LNCAP (cell line): ENCODE results near the gene AIM2.

ENCODE experiments used
- TF ChIP-seq, protein P1 (sequence below): fragments of 450-650 bp; IDR thresholded peaks from 2 replicates; pipeline ENCODE4 v1.5.1; 2017; ENCODE audit warnings: mild to moderate bottlenecking

The AIM2 gene, protein sequence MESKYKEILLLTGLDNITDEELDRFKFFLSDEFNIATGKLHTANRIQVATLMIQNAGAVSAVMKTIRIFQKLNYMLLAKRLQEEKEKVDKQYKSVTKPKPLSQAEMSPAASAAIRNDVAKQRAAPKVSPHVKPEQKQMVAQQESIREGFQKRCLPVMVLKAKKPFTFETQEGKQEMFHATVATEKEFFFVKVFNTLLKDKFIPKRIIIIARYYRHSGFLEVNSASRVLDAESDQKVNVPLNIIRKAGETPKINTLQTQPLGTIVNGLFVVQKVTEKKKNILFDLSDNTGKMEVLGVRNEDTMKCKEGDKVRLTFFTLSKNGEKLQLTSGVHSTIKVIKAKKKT

GRCh38 chr1:159076438-159077119, at the start of gene AIM2:
Gene AIM2, minus strand, starts transcription at chr1:159076766. Its CDS starts 3,267 bp downstream, at chr1:159073499.
- TF ChIP-seq, protein P1, sequence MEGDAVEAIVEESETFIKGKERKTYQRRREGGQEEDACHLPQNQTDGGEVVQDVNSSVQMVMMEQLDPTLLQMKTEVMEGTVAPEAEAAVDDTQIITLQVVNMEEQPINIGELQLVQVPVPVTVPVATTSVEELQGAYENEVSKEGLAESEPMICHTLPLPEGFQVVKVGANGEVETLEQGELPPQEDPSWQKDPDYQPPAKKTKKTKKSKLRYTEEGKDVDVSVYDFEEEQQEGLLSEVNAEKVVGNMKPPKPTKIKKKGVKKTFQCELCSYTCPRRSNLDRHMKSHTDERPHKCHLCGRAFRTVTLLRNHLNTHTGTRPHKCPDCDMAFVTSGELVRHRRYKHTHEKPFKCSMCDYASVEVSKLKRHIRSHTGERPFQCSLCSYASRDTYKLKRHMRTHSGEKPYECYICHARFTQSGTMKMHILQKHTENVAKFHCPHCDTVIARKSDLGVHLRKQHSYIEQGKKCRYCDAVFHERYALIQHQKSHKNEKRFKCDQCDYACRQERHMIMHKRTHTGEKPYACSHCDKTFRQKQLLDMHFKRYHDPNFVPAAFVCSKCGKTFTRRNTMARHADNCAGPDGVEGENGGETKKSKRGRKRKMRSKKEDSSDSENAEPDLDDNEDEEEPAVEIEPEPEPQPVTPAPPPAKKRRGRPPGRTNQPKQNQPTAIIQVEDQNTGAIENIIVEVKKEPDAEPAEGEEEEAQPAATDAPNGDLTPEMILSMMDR: no peak

- TF ChIP-seq, protein P1: no peak
Observed at GRCh38 chr1:159123587-159123986, 47.0 kb upstream of the AIM2 start.

DNA sequence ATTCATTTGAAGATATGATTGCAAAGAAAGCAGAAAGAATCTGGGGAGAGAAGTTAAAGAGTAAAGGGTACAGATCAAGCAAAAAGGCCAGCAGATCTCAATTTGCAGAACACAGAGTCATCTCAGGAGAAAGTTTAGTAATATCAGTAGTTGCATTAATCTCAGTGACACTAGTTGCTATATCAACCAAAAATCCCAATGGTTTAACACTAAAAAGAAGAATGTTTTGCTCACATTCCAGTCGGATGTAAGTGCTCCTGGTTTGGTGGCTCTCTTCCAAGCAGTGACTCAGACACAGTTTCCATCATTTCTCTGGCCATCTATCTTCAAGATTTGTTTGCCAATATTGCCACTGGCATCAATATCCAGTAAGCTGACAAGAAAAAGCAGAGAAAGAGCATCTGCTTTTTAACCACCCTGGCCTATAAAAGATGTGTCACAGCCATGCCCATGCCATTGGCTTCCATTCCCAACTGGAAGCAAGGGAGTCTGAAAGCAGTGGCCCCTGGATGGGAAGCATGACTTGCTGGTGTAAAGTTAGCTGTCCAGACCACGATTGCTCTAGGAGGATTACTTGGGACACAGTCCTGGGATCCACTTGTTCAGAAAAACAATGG, 45.5 kb upstream of the AIM2 start:
- TF ChIP-seq, protein P1: no peak

DNA sequence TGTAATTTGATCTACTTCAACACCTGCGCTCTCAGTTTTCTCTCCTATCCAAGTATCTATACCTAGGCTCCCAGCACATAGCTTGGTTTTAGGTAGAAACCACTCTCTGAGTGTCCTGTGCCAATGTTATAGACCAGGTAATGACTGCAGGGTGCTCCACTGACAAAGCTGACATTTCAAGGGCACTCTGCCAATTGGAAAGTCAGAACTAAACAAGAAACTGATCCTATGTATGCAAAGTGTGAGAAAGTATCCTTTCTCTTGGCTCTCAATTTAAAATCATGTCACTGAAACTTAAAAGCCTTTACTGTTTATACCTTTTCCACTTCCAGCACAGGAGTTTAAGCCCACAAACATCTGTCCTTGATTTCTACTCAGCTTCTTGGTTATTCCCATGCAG, 45.0 kb upstream of the AIM2 start:
- TF ChIP-seq, protein P1: no peak

GRCh38 chr1:159120317-159120716, 43.8 kb upstream of the AIM2 start:
- TF ChIP-seq, protein P1: no peak

DNA sequence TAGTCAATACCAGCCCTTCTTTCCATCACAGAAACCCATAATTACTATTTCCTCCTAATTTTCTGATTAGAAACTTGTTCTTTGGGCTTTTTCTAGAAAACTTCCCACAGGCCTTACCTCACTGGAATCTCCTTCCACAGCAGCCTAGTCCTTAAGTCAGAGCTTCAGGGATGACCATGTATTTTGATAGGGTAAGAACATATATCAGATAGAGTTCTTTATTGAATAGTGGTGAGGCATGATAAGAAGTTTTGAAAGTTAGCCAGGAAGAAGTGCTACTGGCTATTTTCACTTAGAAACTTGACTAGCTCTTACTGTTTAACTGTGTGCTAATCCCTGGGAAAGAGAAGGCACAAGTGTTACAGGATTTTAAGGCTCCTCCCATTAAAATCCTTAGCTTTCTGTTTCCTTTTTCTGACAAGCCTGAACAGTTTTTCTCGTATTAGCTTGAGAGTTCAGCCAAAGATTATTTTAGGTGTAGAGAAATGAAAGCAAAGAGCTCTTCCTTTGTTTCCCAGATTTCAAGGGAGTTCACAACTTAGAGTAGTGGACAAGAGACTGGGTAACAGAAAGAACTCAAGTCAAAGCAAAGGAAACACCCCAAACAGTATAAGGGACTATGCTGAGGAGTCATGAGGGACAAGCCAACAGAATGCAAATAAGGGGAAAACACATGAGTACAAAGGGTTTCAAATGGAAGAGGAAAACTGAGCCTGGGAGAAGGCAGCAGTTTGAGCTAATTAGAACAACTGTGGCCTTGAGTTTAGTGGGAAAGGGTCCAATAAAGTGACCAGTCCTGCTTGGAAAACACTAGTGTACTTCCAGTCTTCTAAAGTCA, 37.2 kb upstream of the AIM2 start:
- TF ChIP-seq, protein P1: no peak

GRCh38 chr1:159100589-159100988, 24.0 kb upstream of the AIM2 start:
- TF ChIP-seq, protein P1: no peak
